Fibroblast of lung (primary cell): ENCODE data around the gene ZNF620. TPM values are rescaled to one million over a fixed set of nuclear protein-coding genes. Genes with fewer than 3 reads are reported as not detected.
"Not testable (repeated sequence)": the region's sequence is repeated elsewhere in the genome, so short reads cannot be mapped to it uniquely, and the experiment has no call there.

Experiments
- DNase-seq, 2 donors: peaks; one replicate each; pipeline versions ENCODE4 v3.0.0 to v3.0.0-alpha.2; 2010; ENCODE audit warnings: low read depth in 2 of 2
- H2AFZ ChIP-seq: 2 replicates; pipeline ENCODE4 v1.5.1; 2012; ENCODE audit warnings: low read length, control low read depth, inconsistent platforms
- H3K27ac ChIP-seq: 2 replicates; pipeline ENCODE4 v1.5.1; 2011; ENCODE audit warnings: low read length, control low read depth; ENCODE audit not compliant: insufficient read depth
- H3K27me3 ChIP-seq: 2 replicates; pipeline ENCODE4 v1.5.1; 2011; ENCODE audit warnings: mild to moderate bottlenecking, low read length; ENCODE audit not compliant: control insufficient read depth, insufficient read depth
- H3K36me3 ChIP-seq: 2 replicates; pipeline ENCODE4 v1.5.1; 2011; ENCODE audit warnings: low read length; ENCODE audit not compliant: control insufficient read depth, insufficient read depth
- H3K4me1 ChIP-seq: 2 replicates; pipeline ENCODE4 v1.5.1; 2011; ENCODE audit warnings: low read length; ENCODE audit not compliant: control insufficient read depth, insufficient read depth; ENCODE audit errors: extremely low read depth
- H3K4me2 ChIP-seq: 2 replicates; pipeline ENCODE4 v1.5.1; 2011; ENCODE audit warnings: low read length, control low read depth; ENCODE audit not compliant: insufficient read depth; ENCODE audit errors: extremely low read depth
- H3K4me3 ChIP-seq, 4 experiments: fragments of 200-600 bp in 1 of 4; sonication (generic) in 1 of 4; replicated peaks in 1 of 4; 2 replicates each; pipeline ENCODE4 v1.5.1; 2011 to 2016; ENCODE audit warnings: low read length in 4 of 4, low read depth in 3 of 4, mild to moderate bottlenecking in 3 of 4, control low read depth in 2 of 4, inconsistent platforms in 1 of 4, mixed read lengths in 1 of 4; ENCODE audit not compliant: insufficient read depth in 1 of 4; ENCODE audit errors: control extremely low read depth in 1 of 4
- H3K79me2 ChIP-seq: 2 replicates; pipeline ENCODE4 v1.5.1; 2012; ENCODE audit warnings: mild to moderate bottlenecking, low read length, inconsistent platforms; ENCODE audit not compliant: control insufficient read depth, insufficient read depth
- H3K9ac ChIP-seq: 2 replicates; pipeline ENCODE4 v1.5.1; 2011; ENCODE audit warnings: mild to moderate bottlenecking, low read length, control low read depth; ENCODE audit not compliant: insufficient read depth
- H3K9me3 ChIP-seq: 2 replicates; pipeline ENCODE4 v1.5.1; 2012; ENCODE audit warnings: low read depth, low read length; ENCODE audit not compliant: control insufficient read depth, insufficient read depth
- H4K20me1 ChIP-seq: 2 replicates; pipeline ENCODE4 v1.5.1; 2011; ENCODE audit warnings: low read length; ENCODE audit not compliant: control insufficient read depth, insufficient read depth; ENCODE audit errors: extremely low read depth
- EZH2 ChIP-seq: IDR thresholded peaks from 2 replicates; pipeline ENCODE4 v1.5.1; 2012; ENCODE audit warnings: low read length, control low read depth, mild to moderate bottlenecking; ENCODE audit errors: missing control alignments
- polyA plus RNA-seq, 2 donors: library from polyadenylated mRNA; depleted of rRNA in 1 of 2; stranded (reverse) in 1 of 2; unstranded in 1 of 2; fragments of >200 nt; gene quantifications; 2 replicates each; pipeline ENCODE4 v1.2.1, GENCODE V29; 2011 to 2012; ENCODE audit warnings: missing spikeins in 1 of 2
- total RNA-seq: library from RNA; depleted of rRNA; stranded (reverse); fragments of >200 nt; gene quantifications from 2 replicates; pipeline ENCODE4 v1.2.1, GENCODE V29; 2014
- TF ChIP-seq, protein P1 (sequence below), 2 donors: IDR thresholded peaks in 1 of 2; conservative IDR thresholded peaks in 1 of 2; 1 replicate in 1 of 2; 2 replicates in 1 of 2; pipeline ENCODE4 v1.5.1; 2011 to 2012; ENCODE audit warnings: low read length in 2 of 2, control low read depth in 1 of 2, inconsistent platforms in 1 of 2, low read depth in 1 of 2, mild to moderate bottlenecking in 1 of 2

Gene ZNF620
- total and polyA plus RNA-seq, 2 donors (not counting 1 experiment from before 2014, with no cell fraction given) = 0.51 to 1.5 TPM

DNA sequence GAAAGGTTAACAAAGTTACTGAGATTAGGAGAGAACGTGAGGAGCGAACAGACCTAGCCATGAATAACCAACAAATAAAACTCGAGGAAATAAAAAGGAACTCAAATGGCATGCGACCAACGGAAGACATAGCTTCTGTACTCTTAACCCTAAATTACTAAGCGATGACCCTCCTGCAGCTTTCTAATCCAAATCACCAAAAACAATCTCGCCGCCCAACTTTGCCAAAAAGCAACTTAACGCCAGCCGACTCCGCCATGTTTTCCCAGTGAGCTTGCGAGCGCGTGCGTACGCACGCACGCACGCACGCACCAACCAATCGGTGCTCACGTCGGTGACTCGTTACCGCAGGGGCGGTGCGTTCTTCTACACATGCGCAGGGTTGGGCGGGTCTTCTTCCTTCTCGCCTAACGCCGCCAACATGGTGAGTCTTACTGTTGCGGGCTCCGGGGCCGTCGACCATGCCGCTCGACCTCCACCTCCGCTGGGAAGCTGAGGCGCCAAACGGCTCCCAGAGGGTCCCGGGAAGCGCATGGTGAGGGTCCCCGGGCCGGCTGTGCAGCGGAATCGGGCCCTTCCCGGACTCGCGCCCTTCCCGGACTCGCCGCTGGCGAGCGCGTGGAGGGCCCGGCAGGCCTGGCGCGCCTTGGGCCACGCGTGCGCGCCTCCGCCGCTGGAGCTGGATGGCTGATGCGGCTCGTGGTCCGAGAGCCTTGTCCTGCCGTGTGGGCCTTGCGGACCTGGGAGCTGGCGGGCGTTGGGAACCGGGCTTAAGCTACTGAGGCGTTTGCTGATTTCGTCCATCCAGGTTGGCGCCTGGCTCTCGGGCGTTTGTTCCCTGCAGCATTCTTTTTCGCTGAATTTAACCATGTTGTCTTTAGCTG lies 48.7 kb upstream of the ZNF620 start, which contains the start of gene RPL14:
Gene RPL14, plus strand, starts transcription at position 400 of the 884 bp plus-strand sequence. Its CDS starts 133 bp downstream, at position 533.
- Histone ChIP-seq H4K20me1 (peaks cover 1% of the 10 kb centered on the region), H3K9ac (peak within 1 kb of the TSS; percentile 89), H3K4me2 (peak within 1 kb of the TSS; percentile 100), H3K27ac (peak within 1 kb of the TSS; percentile 96), H3K4me1 (peaks cover 5% of the 10 kb centered on the region), H3K9me3 (no peaks in the 10 kb centered on the region), H2AFZ (peak within 1 kb of the TSS; percentile 1), H3K4me3 (peak within 1 kb of the TSS; percentile 33 to 98 (median 92)), H3K36me3 (peaks cover 3% of the 10 kb centered on the region), H3K27me3 (no peaks in the 10 kb centered on the region), H3K79me2 (peaks cover 30% of the 10 kb centered on the region)
- peak; percentile 96 to 97 for DNase-seq
- TF ChIP-seq, protein P1, sequence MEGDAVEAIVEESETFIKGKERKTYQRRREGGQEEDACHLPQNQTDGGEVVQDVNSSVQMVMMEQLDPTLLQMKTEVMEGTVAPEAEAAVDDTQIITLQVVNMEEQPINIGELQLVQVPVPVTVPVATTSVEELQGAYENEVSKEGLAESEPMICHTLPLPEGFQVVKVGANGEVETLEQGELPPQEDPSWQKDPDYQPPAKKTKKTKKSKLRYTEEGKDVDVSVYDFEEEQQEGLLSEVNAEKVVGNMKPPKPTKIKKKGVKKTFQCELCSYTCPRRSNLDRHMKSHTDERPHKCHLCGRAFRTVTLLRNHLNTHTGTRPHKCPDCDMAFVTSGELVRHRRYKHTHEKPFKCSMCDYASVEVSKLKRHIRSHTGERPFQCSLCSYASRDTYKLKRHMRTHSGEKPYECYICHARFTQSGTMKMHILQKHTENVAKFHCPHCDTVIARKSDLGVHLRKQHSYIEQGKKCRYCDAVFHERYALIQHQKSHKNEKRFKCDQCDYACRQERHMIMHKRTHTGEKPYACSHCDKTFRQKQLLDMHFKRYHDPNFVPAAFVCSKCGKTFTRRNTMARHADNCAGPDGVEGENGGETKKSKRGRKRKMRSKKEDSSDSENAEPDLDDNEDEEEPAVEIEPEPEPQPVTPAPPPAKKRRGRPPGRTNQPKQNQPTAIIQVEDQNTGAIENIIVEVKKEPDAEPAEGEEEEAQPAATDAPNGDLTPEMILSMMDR (conservative IDR thresholded peaks at IDR 0.05 in 1 of 2, IDR thresholded peaks at IDR 0.05 in 1 of 2; ENCODE audit: low read depth in 1 of 2, low read length in 2 of 2) = no peak
- TF ChIP-seq EZH2 = no peak

DNA sequence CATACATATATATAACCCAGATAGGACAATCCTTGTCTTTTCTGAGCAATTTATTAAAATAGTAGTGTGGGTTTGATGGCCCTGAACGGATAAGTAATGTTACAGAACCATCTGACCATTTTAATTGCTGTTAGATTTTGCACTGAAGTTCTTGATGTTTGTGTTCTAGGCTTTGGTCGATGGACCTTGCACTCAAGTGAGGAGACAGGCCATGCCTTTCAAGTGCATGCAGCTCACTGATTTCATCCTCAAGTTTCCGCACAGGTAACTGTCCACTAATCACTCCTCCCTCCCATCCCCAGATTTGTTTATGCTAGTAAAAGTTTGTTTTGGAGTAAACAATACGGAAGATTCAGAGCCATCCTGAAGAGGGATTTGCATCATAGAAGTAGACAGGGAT lies 47.4 kb upstream of the ZNF620 start:
- no peaks in the 10 kb centered on the region for H3K27me3 ChIP-seq
- H3K4me3 ChIP-seq = peak overlapping the region; percentile 33 to 98 (median 92)
- H3K36me3 ChIP-seq = peaks cover 7% of the 10 kb centered on the region
- H4K20me1 ChIP-seq = peaks cover 1% of the 10 kb centered on the region
- H3K9me3 ChIP-seq = no peaks in the 10 kb centered on the region
- peak overlapping the region; percentile 100 for H3K4me2 ChIP-seq
- no peak overlapping the region for H3K27ac ChIP-seq
- H3K9ac ChIP-seq = no peak overlapping the region
- no peak for DNase-seq
- H3K79me2 ChIP-seq = peaks cover 30% of the 10 kb centered on the region
- TF ChIP-seq, protein P1 (conservative IDR thresholded peaks at IDR 0.05 in 1 of 2, IDR thresholded peaks at IDR 0.05 in 1 of 2; ENCODE audit: low read depth in 1 of 2, low read length in 2 of 2) = no peak
- no peak for TF ChIP-seq EZH2
- no peak overlapping the region for H2AFZ ChIP-seq
- H3K4me1 ChIP-seq = peaks cover 5% of the 10 kb centered on the region

DNA sequence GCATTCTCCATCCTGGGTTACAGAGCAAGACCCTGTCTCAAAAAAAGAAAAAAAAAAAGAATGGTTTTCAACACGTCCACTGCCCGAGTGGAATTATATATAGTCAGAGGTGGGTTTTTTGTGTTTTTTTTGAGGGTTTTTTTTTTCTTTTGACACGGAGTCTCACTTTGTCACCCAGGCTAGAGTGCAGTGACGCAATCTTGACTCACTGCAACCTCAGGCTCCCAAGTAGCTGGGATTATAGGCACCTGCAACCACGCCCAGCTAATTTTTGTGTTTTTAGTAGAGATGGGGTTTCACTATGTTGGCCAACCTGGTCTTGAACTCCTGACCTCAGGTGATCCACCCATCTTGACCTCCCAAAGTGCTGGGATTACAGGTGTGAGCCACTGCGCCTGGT lies 45.4 kb upstream of the ZNF620 start:
- H3K9me3 ChIP-seq, H3K4me3 ChIP-seq, H3K27me3 ChIP-seq, H4K20me1 ChIP-seq, H2AFZ ChIP-seq, H3K4me2 ChIP-seq, H3K9ac ChIP-seq, DNase-seq, H3K4me1 ChIP-seq, H3K27ac ChIP-seq: not testable (repeated sequence)
- Histone ChIP-seq H3K79me2 (peaks cover 30% of the 10 kb centered on the region), H3K36me3 (peaks cover 13% of the 10 kb centered on the region)
